BE2C (cell line): ENCODE results near the gene CGN.

ENCODE experiments used
- DNase-seq: peaks from one replicate; pipeline ENCODE4 v3.0.0-alpha.2; 2020
- H3K27me3 ChIP-seq: fragments of 250-450 bp; sonication (Bioruptor Pico); 2 replicates; pipeline ENCODE4 v1.5.1; 2020; ENCODE audit warnings: mild to moderate bottlenecking
- H3K36me3 ChIP-seq: fragments of 250-450 bp; sonication (Bioruptor Pico); 2 replicates; pipeline ENCODE4 v1.5.1; 2020; ENCODE audit warnings: mild to moderate bottlenecking
- H3K4me1 ChIP-seq: fragments of 250-450 bp; sonication (Bioruptor Pico); 2 replicates; pipeline ENCODE4 v1.5.1; 2020
- H3K4me3 ChIP-seq: 2 replicates; pipeline ENCODE4 v1.5.1; 2011; ENCODE audit warnings: low read depth, low read length
- H3K9me3 ChIP-seq: fragments of 250-450 bp; sonication (Bioruptor Pico); 2 replicates; pipeline ENCODE4 v1.5.1; 2020
- TF ChIP-seq, protein P1 (sequence below): IDR thresholded peaks from 2 replicates; pipeline ENCODE4 v1.5.1; 2012; ENCODE audit warnings: mild to moderate bottlenecking, low read depth, low read length

Gene CGN

DNA sequence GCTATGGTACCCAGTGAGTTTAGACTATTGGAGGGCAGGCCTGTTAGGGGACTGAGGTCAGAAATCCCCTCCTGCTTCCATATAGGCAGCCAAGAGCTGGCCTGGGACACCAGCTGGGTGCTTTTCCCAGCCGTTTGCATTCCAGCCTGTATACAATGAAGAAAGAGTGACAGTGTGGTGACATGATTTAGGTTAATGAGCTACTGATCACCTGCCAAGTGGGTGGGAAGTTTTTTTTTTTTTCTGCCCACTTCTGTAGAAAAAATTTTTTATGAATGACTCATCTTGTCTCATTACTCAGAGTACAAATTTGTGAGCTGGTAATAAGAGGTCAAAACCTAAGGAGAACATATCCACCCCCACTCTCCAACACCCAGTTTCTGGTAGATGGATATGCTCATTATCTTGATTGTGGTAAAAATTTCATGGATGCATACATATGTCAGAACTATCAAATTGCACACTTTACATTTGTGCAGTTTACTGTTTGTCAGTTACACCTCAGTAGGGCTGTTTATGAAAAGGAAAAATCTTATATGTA is 16.4 kb upstream of the CGN start:
- no peaks in the 10 kb centered on the region for H3K27me3 ChIP-seq
- no peaks in the 10 kb centered on the region for H3K9me3 ChIP-seq
- TF ChIP-seq, protein P1, sequence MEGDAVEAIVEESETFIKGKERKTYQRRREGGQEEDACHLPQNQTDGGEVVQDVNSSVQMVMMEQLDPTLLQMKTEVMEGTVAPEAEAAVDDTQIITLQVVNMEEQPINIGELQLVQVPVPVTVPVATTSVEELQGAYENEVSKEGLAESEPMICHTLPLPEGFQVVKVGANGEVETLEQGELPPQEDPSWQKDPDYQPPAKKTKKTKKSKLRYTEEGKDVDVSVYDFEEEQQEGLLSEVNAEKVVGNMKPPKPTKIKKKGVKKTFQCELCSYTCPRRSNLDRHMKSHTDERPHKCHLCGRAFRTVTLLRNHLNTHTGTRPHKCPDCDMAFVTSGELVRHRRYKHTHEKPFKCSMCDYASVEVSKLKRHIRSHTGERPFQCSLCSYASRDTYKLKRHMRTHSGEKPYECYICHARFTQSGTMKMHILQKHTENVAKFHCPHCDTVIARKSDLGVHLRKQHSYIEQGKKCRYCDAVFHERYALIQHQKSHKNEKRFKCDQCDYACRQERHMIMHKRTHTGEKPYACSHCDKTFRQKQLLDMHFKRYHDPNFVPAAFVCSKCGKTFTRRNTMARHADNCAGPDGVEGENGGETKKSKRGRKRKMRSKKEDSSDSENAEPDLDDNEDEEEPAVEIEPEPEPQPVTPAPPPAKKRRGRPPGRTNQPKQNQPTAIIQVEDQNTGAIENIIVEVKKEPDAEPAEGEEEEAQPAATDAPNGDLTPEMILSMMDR: no peak
- H3K4me3 ChIP-seq: no peak overlapping the region
- H3K4me1 ChIP-seq: no peaks in the 10 kb centered on the region
- no peaks in the 10 kb centered on the region for H3K36me3 ChIP-seq
- no peak for DNase-seq

DNA sequence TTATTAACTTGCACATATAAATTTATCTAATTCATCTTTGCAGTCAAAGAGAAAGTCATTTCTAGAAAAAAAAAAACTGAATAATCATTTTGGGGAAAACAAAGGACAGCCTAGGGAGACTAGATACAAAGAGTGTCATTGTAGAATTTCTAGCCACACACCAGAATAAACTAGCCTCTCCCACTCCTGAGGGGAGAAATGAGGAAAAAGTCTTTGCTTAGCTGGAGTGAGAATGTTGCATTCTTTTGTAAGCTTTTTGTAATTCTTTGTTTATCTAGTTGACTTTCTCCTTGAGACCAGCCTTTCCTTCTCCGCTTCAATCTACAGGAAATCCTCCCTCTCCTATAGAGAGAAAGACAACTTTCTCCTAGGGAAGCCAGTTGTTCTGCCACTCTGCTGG is 15.9 kb upstream of the CGN start:
- DNase-seq: no peak
- TF ChIP-seq, protein P1: no peak
- Histone ChIP-seq H3K4me3 (no peak overlapping the region), H3K9me3 (no peaks in the 10 kb centered on the region), H3K36me3 (no peaks in the 10 kb centered on the region), H3K4me1 (no peaks in the 10 kb centered on the region), H3K27me3 (no peaks in the 10 kb centered on the region)

DNA sequence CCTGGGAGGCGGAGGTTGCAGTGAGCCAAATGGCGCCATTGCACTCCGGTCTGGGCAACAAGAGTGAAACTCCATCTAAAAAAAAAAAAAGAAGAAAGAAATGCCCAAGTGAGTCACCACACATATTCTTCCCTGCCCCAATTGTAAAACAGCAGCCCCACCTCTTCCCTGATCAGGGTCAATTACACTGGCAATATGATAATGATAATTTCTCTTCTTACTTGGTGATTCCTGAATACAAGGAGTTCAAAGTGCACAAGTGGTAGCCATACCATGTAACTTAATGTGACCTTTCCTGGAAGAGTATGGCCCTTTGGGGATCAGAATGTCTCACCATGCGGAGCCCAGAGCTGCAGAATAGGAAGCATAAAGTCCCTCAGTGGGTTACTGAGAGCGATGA is 11.8 kb upstream of the CGN start:
- DNase-seq: no peak
- no peaks in the 10 kb centered on the region for H3K9me3 ChIP-seq
- no peak overlapping the region for H3K4me3 ChIP-seq
- H3K36me3 ChIP-seq: no peaks in the 10 kb centered on the region
- H3K4me1 ChIP-seq: no peaks in the 10 kb centered on the region
- no peaks in the 10 kb centered on the region for H3K27me3 ChIP-seq
- TF ChIP-seq, protein P1: no peak

DNA sequence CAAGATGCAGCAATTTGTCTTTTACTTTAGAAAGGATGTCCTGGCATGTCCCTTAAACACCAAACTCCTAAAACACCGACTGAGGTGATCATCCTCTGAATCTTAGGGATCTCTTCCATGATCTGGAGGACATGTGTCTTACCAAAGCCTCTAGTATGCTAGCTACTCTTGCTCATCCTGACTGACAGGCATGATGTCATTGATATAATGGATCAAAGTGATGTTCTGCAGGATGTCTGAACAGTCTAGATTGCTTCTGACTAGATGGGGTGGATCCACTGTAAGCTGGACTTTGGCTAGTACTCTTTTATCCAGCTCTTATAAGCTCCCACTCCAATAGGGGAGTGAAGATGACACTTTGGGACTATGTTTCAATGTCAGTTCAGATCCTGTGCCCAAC is 11.3 kb upstream of the CGN start:
- Histone ChIP-seq H3K9me3 (no peaks in the 10 kb centered on the region), H3K4me1 (no peaks in the 10 kb centered on the region), H3K36me3 (no peaks in the 10 kb centered on the region), H3K4me3 (no peak overlapping the region), H3K27me3 (no peaks in the 10 kb centered on the region)
- TF ChIP-seq, protein P1: no peak
- DNase-seq: no peak

DNA sequence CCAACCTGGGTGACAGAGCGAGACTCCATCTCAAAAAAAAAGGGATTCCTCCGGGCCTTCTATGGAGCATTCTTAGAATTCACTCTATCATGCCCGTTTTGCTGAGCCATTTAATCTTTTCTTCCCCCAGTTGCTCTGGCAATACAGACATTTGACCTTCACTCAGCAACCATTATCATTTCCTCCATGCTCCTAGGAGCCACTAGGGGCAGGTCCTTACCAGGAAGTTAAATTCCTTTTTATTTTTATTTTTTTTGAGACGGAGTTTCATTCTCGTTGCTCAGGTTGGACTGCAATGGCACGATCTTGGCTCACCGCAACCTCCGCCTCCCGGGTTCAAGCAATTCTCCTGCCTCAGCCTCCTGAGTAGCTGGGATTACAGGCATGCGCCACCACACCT is 9.7 kb upstream of the CGN start:
- H3K27me3 ChIP-seq: no peaks in the 10 kb centered on the region
- no peaks in the 10 kb centered on the region for H3K4me1 ChIP-seq
- DNase-seq: no peak
- no peak overlapping the region for H3K4me3 ChIP-seq
- no peaks in the 10 kb centered on the region for H3K9me3 ChIP-seq
- no peaks in the 10 kb centered on the region for H3K36me3 ChIP-seq
- TF ChIP-seq, protein P1: peak; percentile 7; the same call in 1 of the 2 replicates

DNA sequence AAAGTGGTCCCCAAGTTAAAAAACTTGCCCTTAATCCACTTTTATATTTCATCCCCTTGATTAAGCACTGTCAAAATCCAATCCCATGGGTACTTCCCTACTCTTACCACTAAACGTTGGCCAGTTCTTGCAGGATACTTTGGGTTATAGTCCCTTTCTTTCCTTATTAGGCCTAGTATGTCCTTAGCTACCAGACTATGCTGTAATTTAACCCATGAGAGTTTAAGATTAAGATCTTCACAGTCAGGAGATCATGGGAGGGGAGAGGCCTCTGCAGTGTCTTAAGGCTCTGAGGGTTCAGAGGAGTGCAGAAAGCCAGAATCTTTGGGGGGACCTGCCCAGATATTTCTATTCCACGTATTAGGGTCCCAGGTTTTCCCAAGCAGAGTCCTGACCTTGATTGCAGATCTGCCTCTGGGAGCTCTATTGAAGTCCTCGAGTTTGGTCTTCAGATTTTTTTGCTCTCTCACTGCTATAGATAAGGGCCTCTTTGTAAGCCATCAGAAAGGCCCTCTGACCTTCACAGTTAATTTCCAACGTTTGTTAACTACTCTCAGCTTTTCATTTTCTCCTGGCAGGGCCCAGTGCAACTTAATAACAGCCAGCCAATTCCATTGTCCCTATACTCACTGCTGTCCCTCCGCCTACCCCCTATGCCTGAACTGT is 9.0 kb upstream of the CGN start:
- H3K36me3 ChIP-seq: no peaks in the 10 kb centered on the region
- no peak for DNase-seq
- no peaks in the 10 kb centered on the region for H3K27me3 ChIP-seq
- no peaks in the 10 kb centered on the region for H3K4me1 ChIP-seq
- TF ChIP-seq, protein P1: no peak
- H3K9me3 ChIP-seq: no peaks in the 10 kb centered on the region
- H3K4me3 ChIP-seq: no peak overlapping the region
